Skeletal muscle tissue (tissue), 4 donors: ENCODE data around the gene ADAMTS18. TPM values are rescaled to one million over a fixed set of nuclear protein-coding genes. Genes with fewer than 3 reads are reported as not detected.

Source experiments
- H3K27ac ChIP-seq: one replicate; pipeline ENCODE4 v1.7.0; 2013; ENCODE audit warnings: mild to moderate bottlenecking, low read depth, low read length, inconsistent platforms
- H3K27me3 ChIP-seq, 3 donors: one replicate each; pipeline ENCODE4 v1.7.0; 2013; ENCODE audit warnings: low read length in 3 of 3; ENCODE audit not compliant: control insufficient read depth in 3 of 3, insufficient read depth in 3 of 3
- H3K36me3 ChIP-seq, 3 donors: one replicate each; pipeline ENCODE4 v1.7.0; 2013; ENCODE audit warnings: low read length in 3 of 3; ENCODE audit not compliant: control insufficient read depth in 3 of 3, insufficient read depth in 3 of 3
- H3K4me1 ChIP-seq, 3 donors: one replicate each; pipeline ENCODE4 v1.7.0; 2013; ENCODE audit warnings: low read length in 3 of 3, mild to moderate bottlenecking in 3 of 3; ENCODE audit not compliant: control insufficient read depth in 3 of 3, insufficient read depth in 3 of 3
- H3K4me3 ChIP-seq, 3 donors: one replicate each; pipeline ENCODE4 v1.7.0; 2013; ENCODE audit warnings: low read length in 3 of 3
- H3K9ac ChIP-seq, 3 donors: one replicate each; pipeline ENCODE4 v1.7.0; 2013; ENCODE audit warnings: low read length in 3 of 3, mild to moderate bottlenecking in 3 of 3, moderate library complexity in 2 of 3, low read depth in 1 of 3
- H3K9me3 ChIP-seq, 3 donors: one replicate each; pipeline ENCODE4 v1.7.0; 2013; ENCODE audit warnings: low read length in 3 of 3; ENCODE audit not compliant: control insufficient read depth in 3 of 3
- total RNA-seq: library from RNA; depleted of rRNA; stranded (reverse); fragments of >200 nt; gene quantifications from one replicate; pipeline ENCODE4 v1.2.3, GENCODE V29; 2014
- donor health status: Osteomylitis.

The ADAMTS18 gene
- total RNA-seq, 1 donor from 2014 or later, result 5.2 TPM

DNA sequence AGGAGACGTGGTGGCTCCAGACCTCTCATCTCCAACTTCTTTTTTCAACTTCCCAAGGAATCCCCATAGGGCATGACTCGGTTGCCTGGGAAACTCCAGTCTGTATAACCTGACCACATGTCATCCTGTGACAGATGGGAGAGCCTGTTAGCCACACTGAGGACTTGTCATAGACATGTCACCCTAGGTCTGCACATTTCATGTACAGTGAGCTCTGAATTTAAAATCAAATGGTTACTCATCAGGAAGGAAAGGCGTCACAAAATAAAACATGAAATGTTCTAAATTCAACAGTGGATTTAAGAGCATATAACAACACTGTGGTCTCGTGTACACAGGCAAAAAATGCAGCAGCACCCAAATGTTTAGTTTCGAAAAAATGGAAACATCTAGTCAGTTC lies 22.2 kb upstream of the ADAMTS18 start:
- Histone ChIP-seq H3K27ac (no peak overlapping the region), H3K9ac (no peak overlapping the region), H3K27me3 (no peaks in the 10 kb centered on the region), H3K9me3 (no peaks in the 10 kb centered on the region), H3K36me3 (no peaks in the 10 kb centered on the region), H3K4me3 (no peak overlapping the region), H3K4me1 (no peaks in the 10 kb centered on the region)

DNA sequence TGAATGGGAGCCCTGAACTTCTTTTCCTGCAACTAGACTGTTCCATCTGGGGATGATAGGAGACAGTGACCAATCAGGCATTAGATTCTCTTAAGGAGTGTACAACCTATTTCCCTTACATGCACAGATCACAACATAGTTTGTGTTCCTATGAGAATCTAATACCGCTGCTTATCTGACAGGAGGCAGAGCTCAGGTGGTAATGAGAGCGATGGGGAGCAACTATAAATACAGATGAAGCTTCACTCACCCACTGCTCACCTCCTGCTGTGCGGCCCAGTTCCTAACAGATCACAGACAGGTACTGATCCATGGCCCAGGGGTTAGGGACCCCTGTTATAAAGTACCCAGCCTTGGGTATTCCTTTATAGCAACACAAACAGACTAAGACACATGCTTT lies 17.4 kb upstream of the ADAMTS18 start:
- Histone ChIP-seq H3K27me3 (no peaks in the 10 kb centered on the region), H3K9ac (no peak overlapping the region), H3K4me3 (no peak overlapping the region), H3K36me3 (no peaks in the 10 kb centered on the region), H3K4me1 (no peaks in the 10 kb centered on the region), H3K27ac (no peak overlapping the region), H3K9me3 (no peaks in the 10 kb centered on the region)

DNA sequence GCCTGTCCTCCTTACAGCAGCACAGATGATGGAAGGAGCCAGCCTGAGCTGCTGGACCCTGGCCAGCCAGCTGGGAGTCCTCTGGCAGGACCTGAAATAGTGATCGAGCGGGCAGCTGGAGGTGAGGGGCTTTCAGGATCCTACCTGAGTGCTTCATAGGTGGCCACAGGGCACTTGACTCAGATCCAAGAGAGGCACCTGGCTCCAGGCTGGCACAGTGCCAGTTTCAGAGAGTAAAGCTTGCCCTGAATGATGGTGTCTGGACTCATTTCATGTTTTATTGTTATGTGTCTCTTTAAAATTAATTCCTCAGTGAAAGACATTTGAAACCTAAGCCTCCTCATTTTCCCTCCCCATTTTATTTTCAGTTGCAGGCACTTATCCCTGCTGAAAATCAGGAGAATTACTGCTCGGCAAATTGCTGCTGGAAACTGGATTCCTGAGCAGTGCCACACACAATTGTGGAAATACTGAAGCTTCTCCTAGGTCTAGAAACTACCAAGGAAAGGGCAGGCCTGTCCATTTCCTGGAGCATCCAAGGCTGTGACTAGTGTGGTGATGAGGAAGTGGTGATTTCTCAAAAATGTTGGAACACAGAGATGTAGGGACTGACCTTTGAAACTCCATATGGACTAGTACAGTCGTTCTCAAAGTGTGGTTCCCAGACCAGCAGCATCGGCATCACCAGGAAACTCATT lies 16.1 kb upstream of the ADAMTS18 start:
- no peak overlapping the region for H3K27ac ChIP-seq
- H3K4me3 ChIP-seq, result no peak overlapping the region
- H3K36me3 ChIP-seq, result no peaks in the 10 kb centered on the region
- H3K27me3 ChIP-seq, result no peaks in the 10 kb centered on the region
- H3K9me3 ChIP-seq, result no peaks in the 10 kb centered on the region
- no peak overlapping the region for H3K9ac ChIP-seq
- no peaks in the 10 kb centered on the region for H3K4me1 ChIP-seq

DNA sequence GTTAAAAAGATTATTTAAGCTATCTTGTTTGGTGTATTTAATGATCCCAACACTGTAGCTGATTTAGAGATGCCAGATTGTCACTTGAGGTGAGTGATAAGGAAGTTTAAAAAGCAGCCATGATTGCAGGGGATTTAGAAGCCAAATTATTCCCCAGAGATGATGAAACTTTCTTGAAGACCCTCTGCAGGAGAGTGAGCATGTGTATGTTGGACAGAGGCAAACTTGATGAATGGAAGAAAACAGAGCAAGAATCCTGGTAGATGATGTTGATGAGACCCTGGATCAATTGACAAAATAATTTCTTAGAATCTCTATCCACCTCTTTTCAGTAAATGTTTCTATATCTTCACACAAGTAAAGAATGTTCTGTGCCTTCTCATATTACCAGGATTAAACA lies 14.4 kb upstream of the ADAMTS18 start:
- no peak overlapping the region for H3K9ac ChIP-seq
- H3K27me3 ChIP-seq, result no peaks in the 10 kb centered on the region
- no peak overlapping the region for H3K4me3 ChIP-seq
- H3K36me3 ChIP-seq, result no peaks in the 10 kb centered on the region
- H3K27ac ChIP-seq, result no peak overlapping the region
- no peaks in the 10 kb centered on the region for H3K4me1 ChIP-seq
- H3K9me3 ChIP-seq, result no peaks in the 10 kb centered on the region

DNA sequence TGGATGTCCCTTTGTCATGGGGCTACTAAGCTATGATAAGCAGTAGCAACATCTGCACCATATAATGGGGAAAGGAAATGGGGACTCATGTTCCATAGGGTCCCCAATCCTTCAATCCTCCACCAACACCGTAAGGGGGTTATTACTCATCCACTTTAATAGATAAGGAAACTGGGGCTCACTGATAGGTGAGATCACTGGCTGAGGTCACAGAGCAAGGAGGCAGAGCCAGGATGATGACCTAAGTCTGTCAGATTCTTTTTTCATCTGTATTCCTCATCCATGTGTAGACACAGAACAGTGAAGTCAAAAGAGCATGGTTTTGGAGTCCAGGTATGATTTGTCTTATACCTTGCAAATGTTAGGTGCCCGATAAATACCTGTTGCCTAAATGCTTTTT lies 10.5 kb upstream of the ADAMTS18 start:
- H3K27me3 ChIP-seq, result no peaks in the 10 kb centered on the region

DNA sequence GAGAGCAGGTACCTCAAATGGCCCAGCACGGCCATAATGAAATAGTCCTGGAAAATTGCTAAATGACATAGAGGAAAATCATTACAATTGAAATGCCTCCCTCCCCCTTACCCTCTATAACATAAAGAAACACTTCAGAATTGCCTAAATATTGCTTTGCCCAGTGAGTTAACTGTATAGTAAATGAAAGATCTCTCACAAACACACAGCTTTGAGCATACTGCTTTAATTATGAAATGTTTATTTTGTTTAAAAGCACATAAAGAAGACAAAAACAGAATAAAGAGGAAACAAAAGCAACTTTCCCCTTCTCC lies 9.3 kb upstream of the ADAMTS18 start:
- H3K9ac ChIP-seq, result no peak overlapping the region
- H3K27ac ChIP-seq, result no peak overlapping the region
- H3K4me1 ChIP-seq, result no peaks in the 10 kb centered on the region
- no peaks in the 10 kb centered on the region for H3K36me3 ChIP-seq
- H3K27me3 ChIP-seq, result no peaks in the 10 kb centered on the region
- H3K4me3 ChIP-seq, result no peak overlapping the region
- H3K9me3 ChIP-seq, result no peaks in the 10 kb centered on the region

More for the DNA sequence above, 10.5 kb upstream of the ADAMTS18 start:
- Histone ChIP-seq H3K36me3 (no peaks in the 10 kb centered on the region), H3K27ac (no peak overlapping the region), H3K9ac (no peak overlapping the region), H3K9me3 (no peaks in the 10 kb centered on the region), H3K4me1 (no peaks in the 10 kb centered on the region), H3K4me3 (no peak overlapping the region)

DNA sequence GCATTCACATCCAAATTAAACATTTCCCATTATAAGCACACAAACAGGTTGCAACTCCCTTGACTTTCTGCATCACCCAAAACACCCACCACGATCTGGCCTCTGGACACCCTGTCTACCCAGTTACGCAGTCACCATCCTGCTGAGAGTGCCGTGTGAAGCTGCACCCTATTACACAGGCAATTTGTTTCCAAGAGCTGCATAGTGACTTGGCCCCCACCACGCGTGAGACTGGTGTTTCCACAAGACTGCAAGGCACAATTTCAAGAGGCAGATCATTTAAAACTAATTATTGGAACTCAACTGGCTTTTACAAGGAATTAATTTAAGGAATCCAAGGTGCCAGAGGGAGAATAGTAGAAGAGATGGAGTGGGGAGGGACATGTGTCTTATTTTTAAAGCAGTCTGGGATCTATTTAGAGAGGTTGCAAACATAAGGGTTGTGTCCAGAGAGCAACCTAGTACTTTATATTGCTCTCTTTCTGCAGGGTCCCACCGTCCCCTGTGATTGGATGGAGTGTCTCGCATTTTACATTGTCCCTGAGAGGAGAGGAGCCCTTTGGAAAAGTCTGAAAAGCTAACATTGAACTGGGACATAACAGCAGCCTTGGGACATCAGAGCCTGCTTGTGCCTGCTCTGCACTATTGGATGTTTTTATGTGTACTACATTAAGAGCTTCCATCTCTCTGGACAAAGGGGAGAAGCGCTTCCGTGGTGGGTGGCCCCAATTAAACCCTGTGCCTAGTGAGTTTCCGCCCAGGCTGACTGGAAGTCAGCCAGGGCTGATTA lies 8.7 kb upstream of the ADAMTS18 start:
- no peaks in the 10 kb centered on the region for H3K36me3 ChIP-seq
- no peaks in the 10 kb centered on the region for H3K4me1 ChIP-seq
- H3K4me3 ChIP-seq, result no peak overlapping the region
- H3K9me3 ChIP-seq, result no peaks in the 10 kb centered on the region
- H3K9ac ChIP-seq, result no peak overlapping the region
- H3K27me3 ChIP-seq, result no peaks in the 10 kb centered on the region
- H3K27ac ChIP-seq, result no peak overlapping the region

DNA sequence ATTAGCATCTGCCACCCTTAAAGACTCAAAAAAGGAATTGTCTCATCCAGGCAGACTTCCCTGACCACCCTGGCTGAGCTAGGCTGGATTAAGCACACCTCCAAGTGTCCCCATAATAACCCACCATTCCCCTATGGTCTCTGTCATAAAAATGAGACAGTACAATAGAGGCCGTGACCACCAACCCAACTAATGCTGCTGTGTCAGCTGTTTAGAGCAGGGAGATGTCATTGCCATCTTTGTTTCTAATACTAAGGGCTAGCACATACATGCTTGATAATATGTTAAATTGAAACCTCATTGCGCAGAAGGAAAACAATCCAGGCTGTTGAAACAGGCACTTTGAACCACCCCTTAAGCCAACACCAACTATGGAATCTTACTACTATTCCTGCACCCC lies 7.2 kb upstream of the ADAMTS18 start:
- H3K9ac ChIP-seq, result no peak overlapping the region
- no peak overlapping the region for H3K4me3 ChIP-seq
- H3K27me3 ChIP-seq, result no peaks in the 10 kb centered on the region
- no peaks in the 10 kb centered on the region for H3K36me3 ChIP-seq
- no peaks in the 10 kb centered on the region for H3K9me3 ChIP-seq
- no peak overlapping the region for H3K27ac ChIP-seq
- H3K4me1 ChIP-seq, result no peaks in the 10 kb centered on the region

DNA sequence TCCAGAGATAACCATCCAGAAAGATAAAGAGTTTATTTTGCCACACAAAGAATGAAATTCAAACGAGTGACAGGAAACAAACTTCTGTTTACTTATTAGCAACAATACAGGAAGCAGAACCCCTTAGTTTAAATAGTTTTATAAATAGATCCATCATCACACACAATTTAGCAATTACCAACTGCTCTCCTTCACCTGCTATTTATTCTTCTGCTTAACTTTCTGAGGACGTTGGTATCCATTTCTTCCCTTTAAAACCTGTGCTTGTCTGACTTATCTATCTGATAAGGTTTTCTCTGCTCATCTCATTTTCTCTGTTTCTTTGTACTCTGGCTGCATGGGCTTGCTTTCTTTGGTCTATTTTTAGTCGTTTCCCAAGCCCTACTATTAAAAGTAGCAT lies 4.3 kb upstream of the ADAMTS18 start:
- Histone ChIP-seq H3K27me3 (peaks cover 6 to 15% (median 10%) of the 10 kb centered on the region in 3 donors), H3K9me3 (no peaks in the 10 kb centered on the region), H3K4me1 (no peaks in the 10 kb centered on the region), H3K36me3 (no peaks in the 10 kb centered on the region), H3K4me3 (no peak overlapping the region), H3K9ac (no peak overlapping the region), H3K27ac (no peak overlapping the region)

DNA sequence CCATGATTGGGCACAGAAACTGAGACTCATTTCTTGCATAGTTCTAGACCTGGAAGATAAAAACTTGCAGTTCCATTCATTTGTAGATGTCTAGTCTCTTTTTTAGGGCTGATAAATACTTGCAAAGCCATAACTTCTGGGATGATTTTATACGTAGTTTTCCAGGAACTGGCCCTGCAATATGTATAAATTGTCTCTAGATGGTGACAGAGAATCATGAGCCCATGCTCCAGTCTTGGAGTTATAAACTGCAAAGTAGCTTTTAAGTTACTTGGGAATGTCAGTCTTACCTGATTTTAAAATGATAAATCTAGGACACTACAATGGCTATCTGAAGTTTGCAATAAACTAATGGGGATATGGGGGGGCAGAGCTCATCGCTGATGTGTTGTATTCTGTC lies 3.0 kb upstream of the ADAMTS18 start:
- no peak overlapping the region for H3K27ac ChIP-seq
- no peaks in the 10 kb centered on the region for H3K9me3 ChIP-seq
- H3K4me1 ChIP-seq, result no peaks in the 10 kb centered on the region
- no peaks in the 10 kb centered on the region for H3K36me3 ChIP-seq
- peaks cover 8 to 24% (median 17%) of the 10 kb centered on the region in 3 donors for H3K27me3 ChIP-seq
- H3K9ac ChIP-seq, result no peak overlapping the region
- no peak overlapping the region for H3K4me3 ChIP-seq
